Loucy (cell line): ENCODE results near the gene CACHD1.

Experiments
- H2AFZ ChIP-seq: fragments of 200-600 bp; sonication (generic); 2 replicates; pipeline ENCODE4 v1.6.0; 2016; ENCODE audit warnings: antibody characterized with exemption, mild to moderate bottlenecking, low read length, moderate library complexity
- H3F3A ChIP-seq: fragments of 200-600 bp; 2 replicates; pipeline ENCODE4 v1.6.0; 2016; ENCODE audit warnings: antibody characterized with exemption, low read depth, mild to moderate bottlenecking
- H3K27me3 ChIP-seq: fragments of 200-600 bp; sonication (generic); 2 replicates; pipeline ENCODE4 v1.6.1; 2014; ENCODE audit warnings: low read length, mild to moderate bottlenecking; ENCODE audit not compliant: insufficient read depth, poor library complexity, severe bottlenecking
- H3K36me3 ChIP-seq: fragments of 200-600 bp; sonication (generic); 2 replicates; pipeline ENCODE4 v1.6.1; 2016; ENCODE audit warnings: low read length; ENCODE audit not compliant: insufficient read depth
- H3K4me1 ChIP-seq: fragments of 200-600 bp; sonication (generic); 2 replicates; pipeline ENCODE4 v1.5.1; 2014; ENCODE audit warnings: low read length, mild to moderate bottlenecking; ENCODE audit not compliant: insufficient read depth, poor library complexity, severe bottlenecking
- H3K4me2 ChIP-seq: fragments of 200-600 bp; sonication (generic); 2 replicates; pipeline ENCODE4 v1.6.0; 2014; ENCODE audit warnings: antibody characterized with exemption, low read length, low read depth, mild to moderate bottlenecking; ENCODE audit not compliant: poor library complexity, severe bottlenecking
- H3K4me3 ChIP-seq: fragments of 200-600 bp; sonication (generic); 2 replicates; pipeline ENCODE4 v1.5.1; 2014; ENCODE audit warnings: low read length, mild to moderate bottlenecking, mixed read lengths; ENCODE audit not compliant: poor library complexity, severe bottlenecking
- H3K79me2 ChIP-seq: fragments of 200-600 bp; sonication (generic); 2 replicates; pipeline ENCODE4 v1.6.1; 2014; ENCODE audit warnings: low read length; ENCODE audit not compliant: insufficient read depth
- H3K9ac ChIP-seq: fragments of 200-600 bp; sonication (generic); 2 replicates; pipeline ENCODE4 v1.6.0; 2014; ENCODE audit warnings: mild to moderate bottlenecking, low read depth, low read length, moderate library complexity; ENCODE audit not compliant: poor library complexity, severe bottlenecking
- H3K9me2 ChIP-seq: fragments of 200-600 bp; sonication (generic); replicated peaks from 2 replicates; pipeline ENCODE4 v1.6.1; 2016; ENCODE audit warnings: low read depth, low read length, mixed read lengths
- H3K9me3 ChIP-seq: fragments of 200-600 bp; sonication (generic); 2 replicates; pipeline ENCODE4 v1.6.1; 2014; ENCODE audit warnings: mild to moderate bottlenecking, antibody characterized with exemption, low read length, low read depth; ENCODE audit not compliant: insufficient read depth
- H4K20me1 ChIP-seq: fragments of 200-600 bp; sonication (generic); 2 replicates; pipeline ENCODE4 v1.6.0; 2014; ENCODE audit warnings: antibody characterized with exemption, low read length, mild to moderate bottlenecking; ENCODE audit not compliant: insufficient read depth, poor library complexity, severe bottlenecking
- EZH2phosphoT487 ChIP-seq: fragments of 200-600 bp; IDR thresholded peaks from 2 replicates; pipeline ENCODE4 v1.6.1; 2018; ENCODE audit warnings: antibody characterized with exemption, mild to moderate bottlenecking, moderate library complexity, borderline replicate concordance
- TF ChIP-seq, protein P1 (sequence below): fragments of 200-600 bp; sonication (generic); conservative IDR thresholded peaks from 2 replicates; pipeline ENCODE4 v1.5.1; 2014; ENCODE audit warnings: mild to moderate bottlenecking, antibody characterized with exemption, low read length

The CACHD1 gene

DNA sequence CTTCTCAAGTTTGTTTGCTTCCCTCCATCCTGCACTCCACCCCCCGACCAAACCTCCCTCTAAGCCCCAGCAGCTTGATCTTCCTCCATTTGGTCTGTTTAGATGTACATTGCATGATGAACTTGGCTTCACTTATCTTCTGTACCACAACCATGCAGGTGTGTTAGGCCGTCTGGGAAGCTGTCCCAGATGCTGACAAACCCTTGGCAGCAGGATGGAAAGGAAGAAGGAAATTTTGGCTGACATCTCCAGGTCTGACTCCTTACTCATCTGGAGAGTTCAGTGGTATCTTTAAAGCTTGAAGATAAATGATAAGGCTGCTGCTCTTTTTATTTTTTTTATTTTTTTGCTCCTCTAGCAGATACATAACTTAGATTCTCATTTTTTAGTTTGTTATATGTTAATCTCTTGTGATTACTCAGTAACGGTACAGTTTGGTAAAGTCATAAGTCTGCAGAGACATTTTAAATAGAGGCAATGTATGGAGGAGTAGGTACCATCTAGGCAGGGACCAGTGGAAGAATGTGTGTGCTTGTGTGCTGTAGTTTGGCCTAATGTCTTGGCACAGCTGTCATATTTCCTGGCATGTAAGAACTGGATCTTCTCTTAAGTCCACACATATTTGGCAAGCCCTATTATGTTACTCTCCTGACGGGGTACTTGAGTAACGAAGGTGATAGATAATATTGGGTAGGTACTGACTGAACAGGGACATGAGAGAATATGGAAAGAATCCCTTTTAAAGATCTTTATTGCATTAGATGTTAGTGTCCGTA is 79.7 kb downstream of the CACHD1 start:
- Histone ChIP-seq H3K36me3 (peaks cover 12% of the 10 kb centered on the region; the same call in 1 of the 2 replicates), H3K27me3 (no peaks in the 10 kb centered on the region), H4K20me1 (peaks cover 11% of the 10 kb centered on the region), H3K4me2 (no peak overlapping the region), H3K9me3 (no peaks in the 10 kb centered on the region), H3K9ac (no peak overlapping the region), H3F3A (no peaks in the 10 kb centered on the region), H3K9me2 (no peaks in the 10 kb centered on the region), H3K79me2 (peaks cover 26% of the 10 kb centered on the region), H3K4me1 (peaks cover 36% of the 10 kb centered on the region), H2AFZ (no peak overlapping the region), H3K4me3 (no peak overlapping the region)
- TF ChIP-seq, protein P1, sequence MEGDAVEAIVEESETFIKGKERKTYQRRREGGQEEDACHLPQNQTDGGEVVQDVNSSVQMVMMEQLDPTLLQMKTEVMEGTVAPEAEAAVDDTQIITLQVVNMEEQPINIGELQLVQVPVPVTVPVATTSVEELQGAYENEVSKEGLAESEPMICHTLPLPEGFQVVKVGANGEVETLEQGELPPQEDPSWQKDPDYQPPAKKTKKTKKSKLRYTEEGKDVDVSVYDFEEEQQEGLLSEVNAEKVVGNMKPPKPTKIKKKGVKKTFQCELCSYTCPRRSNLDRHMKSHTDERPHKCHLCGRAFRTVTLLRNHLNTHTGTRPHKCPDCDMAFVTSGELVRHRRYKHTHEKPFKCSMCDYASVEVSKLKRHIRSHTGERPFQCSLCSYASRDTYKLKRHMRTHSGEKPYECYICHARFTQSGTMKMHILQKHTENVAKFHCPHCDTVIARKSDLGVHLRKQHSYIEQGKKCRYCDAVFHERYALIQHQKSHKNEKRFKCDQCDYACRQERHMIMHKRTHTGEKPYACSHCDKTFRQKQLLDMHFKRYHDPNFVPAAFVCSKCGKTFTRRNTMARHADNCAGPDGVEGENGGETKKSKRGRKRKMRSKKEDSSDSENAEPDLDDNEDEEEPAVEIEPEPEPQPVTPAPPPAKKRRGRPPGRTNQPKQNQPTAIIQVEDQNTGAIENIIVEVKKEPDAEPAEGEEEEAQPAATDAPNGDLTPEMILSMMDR, result no peak
- TF ChIP-seq EZH2phosphoT487, result no peak

DNA sequence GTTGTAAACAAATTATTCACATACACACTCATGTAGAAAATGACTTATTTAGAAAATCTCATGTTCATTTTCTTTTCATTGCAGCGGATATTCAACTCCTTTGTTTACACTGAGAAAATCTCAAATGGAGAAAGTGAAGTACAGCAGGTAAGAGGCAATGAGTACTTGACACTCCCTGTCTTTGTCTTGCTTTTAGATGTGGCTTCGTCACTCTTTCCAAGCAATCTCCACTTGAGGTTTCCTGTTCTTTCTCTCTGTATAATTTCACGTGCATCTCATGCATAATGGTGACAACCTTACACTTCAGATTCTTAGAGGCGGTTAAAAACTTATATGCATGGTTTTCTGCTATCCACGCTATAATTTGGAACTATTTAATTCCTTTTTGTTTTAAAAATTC is 80.6 kb downstream of the CACHD1 start:
- peaks cover 12% of the 10 kb centered on the region; the same call in 1 of the 2 replicates for H3K36me3 ChIP-seq
- peak overlapping the region; percentile 5 for H3K4me2 ChIP-seq
- no peaks in the 10 kb centered on the region for H3K9me3 ChIP-seq

GRCh38 chr1:64550946-64551605 is 81.1 kb downstream of the CACHD1 start:
- peaks cover 11% of the 10 kb centered on the region for H4K20me1 ChIP-seq
- H3K9me3 ChIP-seq, result no peaks in the 10 kb centered on the region
- H3K9ac ChIP-seq, result no peak overlapping the region
- peaks cover 26% of the 10 kb centered on the region for H3K4me1 ChIP-seq
- no peaks in the 10 kb centered on the region for H3K9me2 ChIP-seq
- H3K79me2 ChIP-seq, result peaks cover 24% of the 10 kb centered on the region
- no peaks in the 10 kb centered on the region for H3K27me3 ChIP-seq
- no peak overlapping the region for H2AFZ ChIP-seq
- TF ChIP-seq, protein P1, result no peak
- TF ChIP-seq EZH2phosphoT487, result no peak
- no peaks in the 10 kb centered on the region for H3F3A ChIP-seq
- peak overlapping the region; percentile 5 for H3K4me2 ChIP-seq
- H3K36me3 ChIP-seq, result peaks cover 12% of the 10 kb centered on the region; the same call in 1 of the 2 replicates
- no peak overlapping the region for H3K4me3 ChIP-seq

More for the DNA sequence above, 80.6 kb downstream of the CACHD1 start:
- Histone ChIP-seq H3K4me1 (peaks cover 28% of the 10 kb centered on the region), H2AFZ (no peak overlapping the region), H3K79me2 (peaks cover 26% of the 10 kb centered on the region), H4K20me1 (peaks cover 11% of the 10 kb centered on the region), H3K9ac (no peak overlapping the region), H3F3A (no peaks in the 10 kb centered on the region), H3K4me3 (no peak overlapping the region), H3K27me3 (no peaks in the 10 kb centered on the region), H3K9me2 (no peaks in the 10 kb centered on the region)
- TF ChIP-seq, protein P1, result no peak
- TF ChIP-seq EZH2phosphoT487, result no peak
